Activated CD4-positive, alpha-beta T cell treated with anti-CD3 and anti-CD28 coated beads, Interleukin-2, Interleukin-4, amounts not matched to agents 100 ng/mL and 50 ng/mL, durations not matched to agents 16 hours and 8 hours (primary cell): ENCODE results near the gene PLA2G4B.
A peak's percentile ranks its signal among the peaks of the same experiment; 100 is the strongest.

Experiments
- DNase-seq: peaks from one replicate; pipeline ENCODE4 v3.0.0-alpha.2; 2020; ENCODE audit warnings: low spot score

Gene PLA2G4B

DNA sequence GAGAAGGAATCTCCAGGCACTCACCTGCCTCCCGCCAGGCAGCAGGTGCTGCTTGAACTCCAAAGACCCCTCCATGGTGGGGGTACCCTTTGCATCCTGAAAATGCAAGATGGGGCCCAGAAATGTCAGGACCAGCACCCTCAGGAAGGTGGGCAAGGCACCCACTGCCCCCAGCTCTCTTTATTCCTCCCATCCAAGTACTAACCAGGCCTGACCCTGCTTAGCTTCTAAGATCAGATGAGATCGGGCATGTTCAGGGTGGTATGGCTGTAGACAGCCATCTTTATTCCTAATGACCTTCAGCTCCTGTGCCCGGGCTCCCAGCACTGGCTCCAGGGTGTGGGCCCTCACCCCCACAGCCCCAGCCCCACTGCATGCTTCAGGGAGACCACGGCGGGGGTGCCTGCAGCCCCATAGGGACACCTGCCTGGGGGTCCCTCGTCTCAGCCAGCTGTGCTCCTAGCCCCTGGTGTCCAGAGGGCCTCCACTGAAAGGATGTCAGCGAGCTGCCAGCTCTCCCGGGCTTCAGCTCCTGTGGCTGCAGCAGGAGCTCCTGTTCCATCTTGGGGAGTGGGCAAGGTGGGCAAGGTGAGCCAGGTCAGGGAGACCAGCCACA lies 13.2 kb downstream of the PLA2G4B start:
- DNase-seq, result no peak

DNA sequence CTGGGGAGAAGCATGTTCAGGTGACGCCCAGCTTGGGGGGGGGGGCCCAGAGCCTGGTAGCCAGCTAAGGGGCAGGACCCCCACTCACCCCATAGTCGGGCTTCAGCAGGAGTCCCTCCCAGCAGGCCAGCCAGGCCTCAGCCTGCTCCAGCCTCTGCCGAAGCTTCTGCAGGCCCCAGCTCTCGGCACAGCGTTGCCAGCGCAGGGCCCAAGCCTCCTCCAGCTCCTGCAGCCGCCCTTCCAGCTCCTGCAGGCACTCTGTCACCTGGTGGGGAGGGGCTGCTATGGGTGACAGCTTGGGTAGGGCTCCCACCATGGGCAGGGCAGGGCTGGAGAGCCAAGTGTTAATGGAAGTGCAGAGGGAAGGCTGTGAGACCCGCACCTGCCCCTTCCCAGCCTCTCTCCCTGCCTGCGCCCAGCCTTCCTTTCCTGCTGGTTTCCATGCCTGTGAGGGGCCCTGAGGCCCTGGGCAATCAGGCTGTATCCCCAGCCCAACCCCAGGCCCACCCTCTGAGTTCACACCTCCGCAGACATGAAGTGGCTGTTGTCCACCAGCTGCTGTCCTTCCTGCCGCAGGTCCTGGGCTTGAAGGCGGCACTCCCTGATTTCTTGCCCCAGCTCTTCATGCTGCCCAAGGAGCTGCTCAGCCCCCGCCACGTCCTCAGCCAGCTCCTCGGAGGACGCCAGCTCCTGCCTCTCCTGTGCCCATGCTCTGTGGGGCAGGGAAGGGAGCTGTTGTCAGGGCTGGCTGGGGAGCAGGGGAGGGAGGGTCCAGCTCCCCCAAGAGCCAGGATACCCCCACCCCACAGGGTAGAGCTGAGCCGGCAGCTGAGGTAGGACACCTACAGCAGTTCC lies 14.3 kb downstream of the PLA2G4B start:
- no peak for DNase-seq

DNA sequence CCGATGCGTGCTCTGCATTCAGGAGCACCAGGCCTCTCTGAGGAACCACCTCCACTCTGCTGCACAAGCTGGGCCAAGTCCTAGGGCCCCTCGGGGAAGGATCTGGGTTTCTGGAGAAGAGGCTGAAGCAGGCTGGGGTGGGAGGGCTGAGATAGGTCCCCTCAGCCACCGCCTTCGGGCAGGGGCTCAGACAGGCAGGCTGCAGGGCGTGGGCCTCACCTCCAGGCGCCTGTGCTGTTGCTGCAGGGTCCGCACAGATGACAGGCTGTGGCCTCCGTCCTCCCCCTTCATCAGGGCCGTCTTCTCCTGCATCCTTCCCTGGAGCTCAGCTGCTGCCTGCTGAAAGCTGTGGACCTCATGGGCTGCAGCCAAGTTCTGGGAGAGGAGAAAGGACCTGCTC lies 15.2 kb downstream of the PLA2G4B start:
- DNase-seq, result no peak

DNA sequence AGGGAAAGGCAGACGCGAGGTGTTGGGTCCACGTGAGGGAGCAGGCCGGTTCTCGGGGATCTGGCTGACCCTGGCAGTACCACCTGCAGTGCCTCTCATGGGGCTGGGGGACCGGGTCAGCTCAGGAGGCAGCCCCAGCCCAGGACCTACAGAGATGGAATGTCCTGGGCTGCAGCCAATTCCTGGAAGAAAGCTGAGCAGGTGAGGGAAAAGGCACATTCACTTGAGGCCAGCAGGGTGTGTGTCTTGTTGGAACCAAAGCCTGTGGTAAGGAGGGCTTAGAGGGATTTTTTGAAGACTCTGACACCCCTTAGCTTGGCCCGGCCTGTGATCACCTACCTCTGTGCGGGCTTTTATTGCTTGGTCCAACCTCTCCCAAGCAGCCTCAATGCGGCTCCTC lies 15.8 kb downstream of the PLA2G4B start:
- no peak for DNase-seq

DNA sequence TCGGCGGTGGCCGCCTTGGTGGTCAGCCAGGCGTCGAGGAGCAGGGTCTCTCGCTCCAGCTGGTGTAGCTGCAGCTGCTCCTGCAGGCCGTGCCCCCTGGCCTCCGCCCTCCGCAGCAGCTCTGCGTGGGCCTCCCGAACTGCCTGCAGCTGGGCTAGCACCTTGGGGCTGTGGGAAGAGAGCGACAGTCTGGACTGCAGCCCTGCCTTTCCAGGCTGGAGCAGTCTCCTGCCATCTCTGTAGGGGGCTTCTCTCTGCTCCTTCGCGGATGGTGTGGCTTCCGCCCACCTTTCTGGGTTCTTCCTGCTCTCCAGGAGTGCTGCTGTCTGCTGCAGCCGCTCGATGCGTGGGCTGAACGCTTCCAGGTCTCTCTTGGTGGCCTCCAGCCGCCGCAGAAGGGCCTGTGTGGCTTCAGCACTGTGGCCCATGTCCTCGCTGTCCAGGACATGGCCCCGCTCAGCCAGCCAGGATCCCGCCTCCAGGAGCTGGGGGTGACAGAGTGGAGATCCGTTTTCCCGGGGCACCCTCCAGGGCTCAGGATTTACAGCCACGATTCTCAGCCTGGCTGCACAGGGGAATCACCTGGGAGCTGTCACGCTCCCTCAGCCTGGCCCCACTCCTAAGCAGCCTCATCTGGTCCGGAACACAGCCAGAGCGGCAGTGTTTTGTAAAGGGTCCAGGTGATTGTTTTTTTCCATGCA lies 16.8 kb downstream of the PLA2G4B start:
- DNase-seq, result no peak

DNA sequence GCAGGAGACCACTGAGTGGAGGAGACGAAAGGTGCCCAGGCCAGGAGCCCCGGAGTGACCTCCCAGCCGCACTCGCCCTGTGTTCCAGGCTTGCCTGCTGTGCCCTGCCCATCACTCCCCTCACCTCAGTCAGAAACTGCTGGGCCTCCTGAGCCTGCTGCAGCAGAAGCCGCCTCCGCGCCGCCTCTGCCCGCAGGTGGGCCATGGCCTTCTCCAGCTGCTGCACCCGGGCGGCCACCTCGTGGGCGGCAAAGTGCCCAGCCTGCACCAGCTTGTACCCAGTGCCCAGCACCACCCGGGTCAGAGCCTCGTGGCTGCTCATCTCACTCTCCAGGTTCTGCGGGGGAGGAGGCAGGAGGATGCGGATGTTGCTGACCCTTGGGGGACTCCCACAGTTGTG lies 17.6 kb downstream of the PLA2G4B start:
- DNase-seq, result no peak

DNA sequence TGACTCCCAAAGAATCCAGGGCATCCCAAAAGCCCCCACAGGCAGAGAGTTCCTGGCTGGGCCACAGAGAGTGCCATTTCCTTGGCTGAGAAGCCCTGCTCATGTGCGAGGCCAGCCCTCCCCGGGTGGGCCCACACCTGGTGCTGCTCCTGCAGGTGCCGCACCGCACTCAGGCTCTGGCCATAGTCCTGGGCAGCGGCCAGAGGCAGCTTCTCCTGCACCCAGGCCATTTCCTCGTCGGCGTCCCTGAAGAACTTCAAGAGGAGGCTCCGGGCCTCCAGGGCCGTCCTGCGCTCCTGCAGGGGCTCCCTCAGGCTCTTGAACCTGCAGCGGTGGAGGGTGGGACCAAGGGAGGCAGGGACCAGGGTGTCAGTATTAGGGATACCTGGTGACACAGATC lies 18.1 kb downstream of the PLA2G4B start:
- DNase-seq, result no peak

DNA sequence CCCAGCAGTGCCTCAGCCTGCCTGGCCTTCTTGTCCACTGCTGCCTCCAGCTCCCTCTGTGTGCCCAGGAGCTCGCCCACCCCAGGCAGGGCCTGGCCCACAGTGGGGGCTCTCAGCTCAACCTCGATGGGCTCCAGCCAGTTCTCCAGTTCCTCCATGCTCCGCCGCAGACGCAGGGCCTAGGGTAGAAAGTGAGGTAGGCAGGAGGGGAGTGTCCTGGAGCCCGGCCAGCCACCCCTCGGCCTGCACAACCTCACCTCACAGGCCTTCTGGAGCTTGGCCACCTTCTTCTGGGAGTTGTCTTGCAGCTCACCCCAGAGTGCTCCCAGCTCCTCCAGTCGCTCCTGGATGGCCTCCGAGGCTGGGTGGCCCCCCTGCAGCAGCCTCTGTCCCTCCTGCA lies 18.7 kb downstream of the PLA2G4B start:
- DNase-seq, result no peak

DNA sequence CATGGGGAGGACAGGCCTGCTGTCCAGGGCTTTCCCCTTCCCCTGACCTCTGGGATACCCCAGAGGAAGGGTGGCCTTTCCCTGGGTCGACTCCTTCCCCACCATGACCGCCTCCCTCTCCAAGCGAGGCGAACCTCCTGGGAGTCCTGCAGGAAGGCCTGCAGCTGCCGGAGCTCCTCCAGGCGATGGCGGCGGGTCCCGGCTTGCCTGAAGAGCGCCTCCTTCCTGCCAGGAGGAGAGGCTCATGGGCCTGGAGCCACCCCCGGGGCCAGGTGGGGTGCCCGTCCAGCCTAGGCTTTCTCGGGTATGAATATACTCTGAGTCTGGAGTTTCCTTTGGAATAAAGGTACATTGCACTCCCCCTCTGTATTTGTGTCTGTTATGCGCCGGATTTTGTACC lies 20.1 kb downstream of the PLA2G4B start:
- DNase-seq, result no peak

DNA sequence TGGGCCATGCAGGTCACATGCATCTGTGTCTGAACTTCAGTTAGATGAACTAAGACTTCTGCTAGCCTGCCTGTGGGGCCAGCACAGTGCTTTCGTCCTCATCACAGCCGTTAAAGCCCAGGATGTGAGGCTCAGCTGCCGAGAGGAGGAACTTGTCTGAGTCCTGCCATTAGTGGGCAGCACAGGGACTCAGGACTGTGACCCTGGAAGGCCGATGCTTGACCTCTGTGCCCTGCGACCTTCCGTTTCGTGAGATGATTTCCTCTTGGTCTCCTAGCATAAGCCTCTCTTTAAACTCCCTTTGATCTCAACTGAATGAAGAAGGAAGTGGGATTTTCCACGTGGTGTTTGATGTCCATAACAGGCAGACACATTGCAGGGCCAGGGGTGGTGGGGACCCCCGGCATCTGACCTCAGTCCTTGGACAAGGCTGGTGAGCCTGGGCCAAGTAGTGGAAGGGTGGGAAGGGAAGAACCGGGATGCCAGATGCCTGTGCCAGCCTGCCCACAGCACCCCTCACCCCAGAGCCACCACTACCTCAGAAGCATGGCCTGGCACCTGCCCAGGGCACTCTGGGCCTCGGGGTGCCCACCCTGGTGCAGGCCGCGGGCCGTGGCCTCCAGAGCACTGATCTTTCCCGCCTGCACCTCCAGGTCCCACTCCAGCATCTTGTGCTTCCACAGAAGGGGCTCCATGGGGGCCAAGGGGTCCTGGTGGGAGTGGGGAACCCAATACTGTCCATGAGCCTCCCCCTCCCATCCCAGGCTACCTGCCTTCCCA lies 21.6 kb downstream of the PLA2G4B start:
- DNase-seq, result no peak

DNA sequence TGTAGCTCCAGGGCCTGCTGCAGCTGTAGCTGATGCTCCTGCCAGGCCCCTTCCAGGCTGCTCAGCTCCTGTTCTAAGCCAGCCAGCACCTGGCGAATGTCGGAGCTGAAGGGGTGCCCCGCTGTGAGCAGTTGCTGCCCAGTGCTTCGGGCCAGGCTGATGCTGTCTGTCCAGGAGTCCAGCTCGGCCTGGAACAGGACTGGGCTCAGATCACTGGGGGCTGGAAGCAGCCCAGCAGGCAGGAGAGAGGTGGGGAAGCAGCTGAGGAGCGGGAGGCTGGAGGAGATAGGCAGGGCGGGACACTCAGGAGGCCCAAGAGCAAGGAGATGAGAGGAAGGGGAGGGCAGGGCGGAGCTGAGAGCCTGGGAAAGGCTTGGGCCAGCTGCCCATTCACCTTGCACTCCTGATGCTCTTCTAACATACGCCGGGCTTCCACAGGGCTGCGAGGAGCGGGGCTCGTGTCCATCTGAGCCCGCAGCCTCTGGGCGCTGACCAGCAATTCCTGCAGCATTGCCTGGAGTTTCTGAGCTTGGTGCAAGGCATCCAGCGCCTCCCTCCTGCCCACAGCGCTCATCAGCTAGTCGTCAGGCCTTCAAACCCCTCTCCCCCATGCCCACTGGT lies 23.2 kb downstream of the PLA2G4B start:
- DNase-seq, result no peak

DNA sequence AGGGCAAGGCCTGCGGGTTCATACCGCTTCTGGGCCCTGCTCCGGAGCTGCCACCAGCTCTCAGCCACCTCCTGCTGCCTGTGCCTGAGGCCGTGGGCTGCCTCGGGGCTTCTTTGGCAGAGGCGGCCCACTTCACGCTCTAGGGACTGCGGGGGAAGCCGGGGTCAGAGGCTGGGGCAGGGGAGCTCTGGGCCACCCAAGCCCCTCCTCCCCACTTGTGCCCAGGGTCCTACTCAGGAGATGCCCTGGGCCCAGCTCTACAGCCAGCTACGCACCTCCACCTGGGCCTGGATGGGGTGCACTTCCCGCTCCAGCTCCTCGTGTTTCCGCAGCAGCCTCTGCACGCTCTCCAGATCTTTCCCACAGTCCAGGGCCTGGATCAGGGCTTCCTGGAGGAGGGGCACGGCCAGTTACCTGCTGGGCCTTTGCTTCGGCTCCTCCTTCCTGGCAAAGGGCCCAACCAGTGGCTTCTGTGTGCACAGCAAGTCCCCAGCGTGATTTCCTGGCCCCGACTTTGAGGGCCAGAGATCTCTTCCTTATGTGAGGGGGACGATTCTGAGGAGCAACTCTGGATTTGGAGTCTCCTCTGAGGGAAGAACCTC lies 24.0 kb downstream of the PLA2G4B start:
- DNase-seq, result no peak

DNA sequence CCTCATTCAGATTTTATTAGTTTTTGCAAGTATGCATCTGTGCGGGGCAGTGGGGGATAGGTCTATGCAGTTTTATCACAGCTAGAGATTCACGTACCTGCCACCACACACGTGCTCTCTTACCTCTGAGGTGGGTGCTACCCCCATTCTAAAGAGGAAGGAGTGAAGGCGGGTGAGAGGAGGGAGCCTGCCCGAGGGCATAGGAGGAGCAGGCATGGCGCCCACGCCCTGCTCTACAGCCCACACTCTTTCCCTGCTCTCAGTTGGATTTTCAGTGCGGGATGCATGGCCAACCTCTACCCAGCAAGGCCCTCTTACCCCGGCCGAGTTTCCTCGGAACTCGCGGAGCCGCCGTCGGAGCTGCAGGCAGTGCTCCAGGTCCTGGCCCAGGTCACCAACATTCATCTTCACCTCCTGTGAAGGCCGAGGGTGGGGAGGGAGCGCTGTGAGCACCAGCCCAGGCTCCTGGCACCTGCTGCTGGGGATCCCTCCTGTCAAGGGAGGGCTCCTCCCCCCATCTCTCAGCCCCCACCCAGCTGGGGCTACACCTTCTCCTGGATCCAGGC lies 26.9 kb downstream of the PLA2G4B start:
- no peak for DNase-seq

DNA sequence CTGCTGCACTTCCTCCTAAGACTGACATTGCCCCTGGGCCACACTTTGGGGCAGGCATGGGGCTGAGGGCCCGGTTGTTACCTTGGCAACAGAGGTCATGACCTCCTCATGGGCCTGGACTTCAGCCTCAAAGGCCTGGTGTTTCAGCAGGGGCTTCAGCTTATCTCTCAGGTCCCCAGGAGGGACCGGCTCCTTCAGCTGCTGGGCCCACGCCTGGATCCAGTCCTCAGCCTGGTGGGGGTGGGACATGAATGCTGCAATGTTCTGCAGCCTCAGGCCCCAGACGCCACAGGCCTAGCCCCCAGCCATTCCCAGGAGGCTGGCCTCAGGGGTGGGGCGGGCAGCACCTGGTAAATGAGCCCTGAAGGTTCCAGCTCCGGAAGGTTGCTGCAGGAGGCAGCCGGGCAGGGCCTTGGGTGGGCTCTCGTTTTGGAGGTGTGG lies 27.6 kb downstream of the PLA2G4B start:
- no peak for DNase-seq

DNA sequence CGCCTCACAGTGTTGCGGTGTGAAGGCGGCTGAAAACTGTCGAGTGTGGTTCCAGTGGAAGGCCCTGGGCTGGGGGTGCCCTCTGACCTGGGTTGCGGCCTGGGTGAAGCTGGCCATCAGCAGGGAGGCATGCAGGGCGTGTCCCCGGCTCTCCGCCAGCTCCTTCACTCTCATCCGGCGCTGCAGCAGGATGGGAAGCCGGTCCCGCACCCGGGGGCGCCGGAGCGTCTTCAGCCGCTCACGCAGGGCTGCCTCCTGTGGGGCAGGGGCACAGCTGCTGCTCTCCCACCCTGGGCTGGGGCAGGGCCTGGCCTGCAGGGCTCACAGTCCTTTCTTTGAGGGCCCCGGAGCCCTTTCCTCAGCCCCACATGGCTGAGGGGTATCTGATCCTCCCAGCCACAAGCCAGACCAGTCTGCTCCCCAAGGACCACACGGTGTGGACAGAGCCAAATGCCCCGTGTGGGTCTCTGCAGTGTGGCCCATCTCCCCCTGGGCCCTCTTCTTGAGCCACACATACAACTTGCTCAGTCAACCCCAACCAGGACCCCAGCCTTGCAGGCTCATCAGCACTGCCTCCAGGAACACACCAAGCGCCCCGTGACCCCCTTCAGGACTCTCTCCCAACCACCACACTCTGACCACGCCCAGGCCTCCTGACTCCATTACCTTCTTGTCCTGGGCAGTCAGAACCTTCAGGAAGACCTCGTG lies 28.4 kb downstream of the PLA2G4B start:
- no peak for DNase-seq

DNA sequence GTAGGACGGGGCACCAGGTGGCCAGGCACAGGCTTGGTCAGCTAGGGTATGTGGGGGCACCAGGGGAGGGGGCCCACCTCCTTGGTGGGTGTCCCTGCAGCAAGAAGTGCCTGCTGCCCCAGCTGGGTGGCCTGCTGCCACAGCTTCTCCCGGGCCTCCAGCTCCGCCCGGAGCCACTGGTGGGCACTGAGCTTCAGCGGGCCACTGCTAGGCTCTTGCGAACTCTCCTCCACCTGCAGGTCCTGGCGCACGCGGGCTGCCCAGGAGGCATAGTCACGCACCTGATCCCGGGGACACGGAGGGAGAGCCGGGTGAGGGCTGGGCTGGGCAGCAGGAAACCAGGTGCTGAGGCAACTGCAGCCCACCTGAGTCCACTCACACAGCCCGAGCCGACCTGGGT lies 29.7 kb downstream of the PLA2G4B start:
- no peak for DNase-seq

DNA sequence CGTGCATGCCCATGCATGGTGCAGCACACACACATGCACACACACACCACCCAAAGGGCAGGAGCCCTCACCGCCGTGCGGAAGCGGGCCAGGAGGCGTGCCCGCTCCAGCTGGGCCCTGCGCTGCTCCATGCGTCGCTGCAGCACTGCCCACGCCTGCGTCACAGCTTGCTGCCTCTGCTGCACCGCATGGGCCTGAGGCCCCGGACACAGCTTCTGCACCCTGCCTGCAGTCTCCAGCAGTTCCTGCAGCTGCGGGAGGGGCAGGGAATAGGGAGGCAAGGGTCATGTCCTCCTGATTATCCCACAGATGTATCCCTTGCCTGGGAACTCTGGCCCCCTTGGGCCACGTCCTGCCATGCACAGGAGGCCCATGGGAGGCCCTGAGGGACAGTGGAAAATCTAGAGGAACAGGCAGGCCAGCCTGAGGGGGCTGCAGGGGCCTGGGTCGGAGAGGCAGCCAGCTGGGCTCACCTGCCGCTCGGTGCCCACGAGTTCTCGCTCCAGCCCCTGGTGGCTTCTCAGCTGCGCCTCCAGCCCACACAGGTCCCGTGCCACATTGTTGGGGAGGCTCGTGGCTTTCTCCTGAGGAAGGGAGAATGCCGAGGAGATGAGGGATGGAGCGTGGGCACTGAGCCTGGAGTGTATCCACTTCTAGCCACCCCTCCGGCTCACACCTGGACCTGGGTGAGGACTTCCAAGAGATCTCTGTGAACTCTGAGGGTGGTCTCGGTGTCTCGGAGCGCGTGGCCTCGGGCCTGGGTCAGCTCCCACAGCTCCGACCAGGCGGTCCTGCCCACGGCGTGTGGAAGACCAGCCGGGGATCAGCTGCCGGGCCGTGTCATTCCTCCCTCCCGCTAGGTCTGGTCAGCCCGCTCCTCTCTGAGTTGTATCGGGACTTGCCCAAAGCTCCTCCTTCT lies 31.4 kb downstream of the PLA2G4B start:
- DNase-seq, result no peak

DNA sequence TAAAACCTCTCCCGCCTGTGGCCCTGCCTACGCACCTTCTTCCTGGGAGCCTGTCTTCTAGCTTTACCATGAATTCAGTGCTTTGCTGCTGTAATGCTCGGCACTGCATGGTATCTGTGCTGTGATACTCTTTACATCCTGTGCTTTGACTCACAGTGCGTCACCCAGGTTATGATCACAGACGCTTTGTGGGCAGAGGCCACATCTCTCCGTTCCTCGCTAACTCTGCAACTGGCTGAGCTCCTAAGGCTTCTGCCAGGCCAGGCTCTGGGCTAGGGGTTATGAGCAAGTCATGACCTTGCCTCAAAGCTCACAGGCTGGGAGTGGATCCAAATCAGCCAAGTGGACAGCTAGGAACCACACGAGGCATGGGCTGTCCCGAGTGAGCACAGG lies 32.0 kb downstream of the PLA2G4B start:
- peak; percentile 60 for DNase-seq

DNA sequence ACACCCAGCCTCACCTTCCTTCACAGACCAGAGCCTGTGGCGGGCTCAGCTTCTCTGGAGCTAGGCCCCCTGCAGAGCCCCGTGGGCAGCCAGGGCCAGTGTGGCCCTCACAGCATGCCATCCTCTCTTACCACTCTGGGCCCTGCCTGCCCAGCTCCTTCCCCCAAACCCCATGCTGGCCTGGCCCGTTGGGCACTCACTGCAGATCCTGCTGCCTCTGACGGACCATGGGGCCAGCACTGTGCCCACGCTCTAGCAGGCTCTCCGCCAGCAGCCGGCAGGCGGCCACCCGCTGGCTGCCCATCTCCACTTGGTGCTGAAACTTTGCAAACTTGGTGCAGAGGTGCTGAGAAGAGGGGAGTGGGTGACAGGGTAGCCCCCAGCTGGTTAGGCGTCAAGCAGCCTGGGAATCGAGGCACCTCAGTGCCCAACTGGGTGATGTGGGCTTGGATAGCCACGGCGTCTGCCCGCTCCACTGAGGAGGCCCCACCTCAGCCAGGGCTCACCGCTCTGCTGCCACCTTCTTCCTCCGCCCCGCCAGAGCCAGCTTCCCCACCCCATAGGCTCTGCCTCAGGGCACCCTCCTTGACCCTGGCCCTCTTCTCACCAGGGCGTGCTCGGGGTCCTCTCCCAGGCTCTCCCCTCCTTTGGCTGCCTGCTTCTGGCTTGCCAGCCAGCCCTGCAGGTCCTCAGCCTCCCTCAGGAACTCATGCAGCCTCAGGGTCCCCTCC lies 32.7 kb downstream of the PLA2G4B start:
- no peak for DNase-seq
